HL-60 (cell line): ENCODE data around the gene SCAP.

ENCODE experiments used
- DNase-seq, 2 experiments: peaks; one replicate each; pipeline ENCODE4 v3.0.0-alpha.2; 2010 to 2020; ENCODE audit warnings: low read depth in 1 of 2, low spot score in 1 of 2
- H3K27ac ChIP-seq: fragments of 250-450 bp; sonication (Bioruptor Pico); replicated peaks from 2 replicates; pipeline ENCODE4 v1.5.1; 2020; ENCODE audit warnings: mild to moderate bottlenecking, moderate library complexity
- H3K27me3 ChIP-seq: fragments of 250-450 bp; sonication (Bioruptor Pico); 2 replicates; pipeline ENCODE4 v1.5.1; 2021; ENCODE audit warnings: mild to moderate bottlenecking, moderate library complexity; ENCODE audit not compliant: insufficient read depth, poor library complexity, severe bottlenecking
- H3K4me3 ChIP-seq: replicated peaks from 2 replicates; pipeline ENCODE4 v1.5.1; 2011; ENCODE audit warnings: mild to moderate bottlenecking, control low read depth, low read length; ENCODE audit not compliant: insufficient read depth
- CTCF ChIP-seq: IDR thresholded peaks from one replicate; pipeline ENCODE4 v1.5.1; 2011; ENCODE audit warnings: low read length, control low read depth, inconsistent platforms; ENCODE audit not compliant: insufficient read depth
- GABPA ChIP-seq: IDR thresholded peaks from 2 replicates; pipeline ENCODE4 v1.6.1; 2012; ENCODE audit warnings: low read depth
- POLR2AphosphoS5 ChIP-seq: IDR thresholded peaks from 2 replicates; pipeline ENCODE4 v1.6.1; 2012; ENCODE audit warnings: low read depth
- REST ChIP-seq: IDR thresholded peaks from 2 replicates; pipeline ENCODE4 v1.6.1; 2012; ENCODE audit warnings: low read depth; ENCODE audit not compliant: insufficient replicate concordance
- SPI1 ChIP-seq: IDR thresholded peaks from 2 replicates; pipeline ENCODE4 v1.6.1; 2012; ENCODE audit warnings: low read depth, mild to moderate bottlenecking, borderline replicate concordance

Gene SCAP

DNA sequence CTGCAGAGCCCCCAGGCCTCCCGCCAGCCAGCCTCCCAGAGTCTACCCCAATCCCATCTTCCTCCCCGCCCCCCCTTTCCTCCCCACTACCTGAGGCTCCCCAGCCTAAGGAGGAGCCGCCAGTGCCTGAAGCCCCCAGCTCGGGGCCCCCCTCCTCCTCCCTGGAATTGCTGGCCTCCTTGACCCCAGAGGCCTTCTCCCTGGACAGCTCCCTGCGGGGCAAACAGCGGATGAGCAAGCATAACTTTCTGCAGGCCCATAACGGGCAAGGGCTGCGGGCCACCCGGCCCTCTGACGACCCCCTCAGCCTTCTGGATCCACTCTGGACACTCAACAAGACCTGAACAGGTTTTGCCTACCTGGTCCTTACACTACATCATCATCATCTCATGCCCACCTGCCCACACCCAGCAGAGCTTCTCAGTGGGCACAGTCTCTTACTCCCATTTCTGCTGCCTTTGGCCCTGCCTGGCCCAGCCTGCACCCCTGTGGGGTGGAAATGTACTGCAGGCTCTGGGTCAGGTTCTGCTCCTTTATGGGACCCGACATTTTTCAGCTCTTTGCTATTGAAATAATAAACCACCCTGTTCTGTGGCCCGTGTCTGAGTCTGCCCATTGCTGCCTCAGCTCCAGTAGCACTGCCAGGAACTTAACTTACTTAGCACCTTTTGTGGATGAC lies 62.8 kb downstream of the SCAP start:
- no peaks in the 10 kb centered on the region for H3K27me3 ChIP-seq
- H3K27ac ChIP-seq, result no peak overlapping the region
- no peak for DNase-seq
- H3K4me3 ChIP-seq, result no peak overlapping the region
- TF ChIP-seq REST (no peak), POLR2AphosphoS5 (no peak), CTCF (no peak), GABPA (no peak), SPI1 (no peak)

GRCh38 chr3:47412453-47412756 lies 63.3 kb downstream of the SCAP start:
- Histone ChIP-seq H3K27ac (no peak overlapping the region), H3K27me3 (no peaks in the 10 kb centered on the region), H3K4me3 (no peak overlapping the region)
- no peak for TF ChIP-seq GABPA
- TF ChIP-seq POLR2AphosphoS5, result peak; percentile 26; the same call in 1 of the 2 replicates
- DNase-seq, result no peak

DNA sequence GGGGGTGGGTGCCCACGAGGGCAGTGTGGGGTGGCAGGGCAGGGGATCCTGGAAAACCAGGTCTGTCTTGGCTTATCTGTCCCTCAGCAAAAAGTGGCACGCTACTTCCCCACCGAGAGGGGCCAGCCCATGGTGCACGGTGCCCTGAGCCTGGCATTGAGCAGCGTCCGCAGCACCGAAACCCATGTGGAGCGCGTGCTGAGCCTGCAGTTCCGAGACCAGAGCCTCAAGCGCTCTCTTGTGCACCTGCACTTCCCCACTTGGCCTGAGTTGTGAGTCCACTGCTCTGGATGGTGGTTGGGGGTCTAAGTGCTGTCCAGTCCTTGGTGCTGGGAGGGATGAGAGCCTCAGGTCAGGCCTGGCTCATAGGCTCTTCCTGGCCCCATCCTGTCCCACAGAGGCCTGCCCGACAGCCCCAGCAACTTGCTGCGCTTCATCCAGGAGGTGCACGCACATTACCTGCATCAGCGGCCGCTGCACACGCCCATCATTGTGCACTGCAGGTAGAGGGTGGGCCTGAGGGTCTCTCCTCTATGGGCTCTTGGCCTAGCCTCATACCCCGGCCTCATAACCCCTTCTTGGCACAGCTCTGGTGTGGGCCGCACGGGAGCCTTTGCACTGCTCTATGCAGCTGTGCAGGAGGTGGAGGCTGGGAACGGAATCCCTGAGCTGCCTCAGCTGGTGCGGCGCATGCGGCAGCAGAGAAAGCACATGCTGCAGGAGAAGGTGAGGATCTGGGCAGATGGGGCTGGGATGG lies 63.9 kb downstream of the SCAP start:
- DNase-seq, result no peak
- H3K27me3 ChIP-seq, result no peaks in the 10 kb centered on the region
- H3K4me3 ChIP-seq, result no peak overlapping the region
- TF ChIP-seq POLR2AphosphoS5, result 0 out of 2 replicates have a peak, but pooled peaks have one; percentile 15
- no peak for TF ChIP-seq GABPA
- no peak overlapping the region for H3K27ac ChIP-seq

GRCh38 chr3:47410801-47411646 lies 64.7 kb downstream of the SCAP start:
- no peak for DNase-seq

DNA sequence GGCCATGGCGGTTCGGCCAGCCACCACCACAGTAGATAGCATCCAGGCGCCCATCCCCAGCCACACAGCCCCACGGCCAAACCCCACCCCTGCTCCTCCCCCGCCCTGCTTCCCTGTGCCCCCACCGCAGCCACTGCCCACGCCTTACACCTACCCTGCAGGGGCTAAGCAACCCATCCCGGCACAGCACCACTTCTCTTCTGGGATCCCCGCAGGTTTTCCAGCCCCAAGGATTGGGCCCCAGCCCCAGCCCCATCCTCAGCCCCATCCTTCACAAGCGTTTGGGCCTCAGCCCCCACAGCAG lies 65.4 kb downstream of the SCAP start:
- TF ChIP-seq POLR2AphosphoS5, result no peak
- Histone ChIP-seq H3K27me3 (no peaks in the 10 kb centered on the region), H3K4me3 (no peak overlapping the region), H3K27ac (no peak overlapping the region)
- DNase-seq, result no peak

More at GRCh38 chr3:47410801-47411646, 64.7 kb downstream of the SCAP start:
- TF ChIP-seq POLR2AphosphoS5 (0 out of 2 replicates have a peak, but pooled peaks have one; percentile 5), SPI1 (no peak)
- H3K4me3 ChIP-seq, result no peak overlapping the region
- no peaks in the 10 kb centered on the region for H3K27me3 ChIP-seq
- no peak overlapping the region for H3K27ac ChIP-seq

DNA sequence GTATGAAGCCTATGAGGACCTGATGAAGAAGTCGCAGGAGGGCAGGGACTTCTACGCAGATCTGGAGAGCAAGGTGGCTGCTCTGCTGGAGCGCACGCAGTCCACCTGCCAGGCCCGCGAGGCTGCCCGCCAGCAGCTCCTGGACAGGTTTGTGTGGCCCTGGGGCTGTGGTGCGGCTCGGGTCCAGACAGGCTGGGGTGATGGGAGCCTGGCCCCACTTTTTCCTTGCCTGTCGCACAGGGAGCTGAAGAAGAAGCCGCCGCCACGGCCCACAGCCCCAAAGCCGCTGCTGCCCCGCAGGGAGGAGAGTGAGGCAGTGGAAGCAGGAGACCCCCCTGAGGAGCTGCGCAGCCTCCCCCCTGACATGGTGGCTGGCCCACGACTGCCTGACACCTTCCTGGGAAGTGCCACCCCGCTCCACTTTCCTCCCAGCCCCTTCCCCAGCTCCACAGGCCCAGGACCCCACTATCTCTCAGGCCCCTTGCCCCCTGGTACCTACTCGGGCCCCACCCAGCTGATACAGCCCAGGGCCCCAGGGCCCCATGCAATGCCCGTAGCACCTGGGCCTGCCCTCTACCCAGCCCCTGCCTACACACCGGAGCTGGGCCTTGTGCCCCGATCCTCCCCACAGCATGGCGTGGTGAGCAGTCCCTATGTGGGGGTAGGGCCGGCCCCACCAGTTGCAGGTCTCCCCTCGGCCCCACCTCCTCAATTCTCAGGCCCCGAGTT lies 65.9 kb downstream of the SCAP start:
- H3K27ac ChIP-seq, result no peak overlapping the region
- H3K4me3 ChIP-seq, result no peak overlapping the region

More for the DNA sequence above, 65.9 kb downstream of the SCAP start:
- no peak for DNase-seq
- TF ChIP-seq CTCF (no peak), REST (no peak), SPI1 (no peak), POLR2AphosphoS5 (no peak), GABPA (no peak)
- H3K27me3 ChIP-seq, result no peaks in the 10 kb centered on the region
